ENCODE measurements around the gene KCTD2.

DNA sequence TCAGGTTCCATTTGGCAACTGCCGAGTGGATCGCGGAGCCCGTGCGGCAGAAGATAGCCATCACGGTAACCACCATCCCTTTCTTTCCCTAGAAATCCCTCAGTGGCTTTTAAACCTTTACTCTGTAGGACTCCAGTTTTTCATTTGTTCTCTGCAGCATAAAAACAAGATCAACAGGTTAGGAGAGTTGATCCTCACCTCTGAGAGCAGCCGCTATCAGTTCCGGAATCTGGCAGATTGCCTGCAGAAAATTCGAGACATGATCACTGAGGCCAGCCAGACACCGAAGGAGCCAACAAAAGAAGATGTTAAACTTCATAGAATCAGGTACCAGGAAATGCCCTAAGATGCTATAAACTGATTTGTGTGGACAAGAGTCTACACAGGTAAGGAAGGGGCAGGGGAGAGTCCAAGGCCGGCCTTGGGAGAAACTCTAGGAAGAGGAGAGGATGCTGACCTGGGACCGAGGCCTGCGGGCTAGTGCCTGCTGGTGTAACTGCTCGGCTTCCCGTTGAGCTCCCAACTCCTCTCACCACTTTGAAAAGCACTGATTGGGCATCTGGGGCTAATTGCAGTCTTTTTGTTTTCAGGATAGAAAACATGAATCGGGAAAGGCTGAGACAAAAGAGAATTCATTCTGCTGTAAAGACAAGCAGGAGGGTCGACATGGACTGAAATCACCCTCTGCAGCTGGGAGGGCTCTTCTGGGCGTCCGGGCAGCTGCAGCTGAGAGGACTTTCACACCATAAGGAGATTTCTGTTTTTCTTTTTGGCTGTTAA is 26.5 kb upstream of the KCTD2 start:
- TF ChIP-seq, protein P1, sequence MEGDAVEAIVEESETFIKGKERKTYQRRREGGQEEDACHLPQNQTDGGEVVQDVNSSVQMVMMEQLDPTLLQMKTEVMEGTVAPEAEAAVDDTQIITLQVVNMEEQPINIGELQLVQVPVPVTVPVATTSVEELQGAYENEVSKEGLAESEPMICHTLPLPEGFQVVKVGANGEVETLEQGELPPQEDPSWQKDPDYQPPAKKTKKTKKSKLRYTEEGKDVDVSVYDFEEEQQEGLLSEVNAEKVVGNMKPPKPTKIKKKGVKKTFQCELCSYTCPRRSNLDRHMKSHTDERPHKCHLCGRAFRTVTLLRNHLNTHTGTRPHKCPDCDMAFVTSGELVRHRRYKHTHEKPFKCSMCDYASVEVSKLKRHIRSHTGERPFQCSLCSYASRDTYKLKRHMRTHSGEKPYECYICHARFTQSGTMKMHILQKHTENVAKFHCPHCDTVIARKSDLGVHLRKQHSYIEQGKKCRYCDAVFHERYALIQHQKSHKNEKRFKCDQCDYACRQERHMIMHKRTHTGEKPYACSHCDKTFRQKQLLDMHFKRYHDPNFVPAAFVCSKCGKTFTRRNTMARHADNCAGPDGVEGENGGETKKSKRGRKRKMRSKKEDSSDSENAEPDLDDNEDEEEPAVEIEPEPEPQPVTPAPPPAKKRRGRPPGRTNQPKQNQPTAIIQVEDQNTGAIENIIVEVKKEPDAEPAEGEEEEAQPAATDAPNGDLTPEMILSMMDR (conservative IDR thresholded peaks at IDR 0.05; ENCODE audit: low read length) = no peak
- TF ChIP-seq EZH2phosphoT487 (IDR thresholded peaks at IDR 0.05; ENCODE audit: borderline replicate concordance) = no peak

Data from Loucy (cell line).